Panc1 (cell line): ENCODE data around the gene MUC5B.

Source experiments
- CTCF ChIP-seq: fragments of 450-650 bp; IDR thresholded peaks from 2 replicates; pipeline ENCODE4 v1.5.1; 2017; ENCODE audit warnings: mild to moderate bottlenecking
- POLR2AphosphoS5 ChIP-seq: IDR thresholded peaks from 2 replicates; pipeline ENCODE4 v1.6.1; 2012; ENCODE audit warnings: mild to moderate bottlenecking, low read depth, low read length, moderate library complexity
- SIN3A ChIP-seq: IDR thresholded peaks from 2 replicates; pipeline ENCODE4 v1.6.1; 2012; ENCODE audit warnings: low read depth, mild to moderate bottlenecking, low read length, moderate library complexity, borderline replicate concordance; ENCODE audit not compliant: insufficient read depth
- TCF7L2 ChIP-seq: IDR thresholded peaks from 2 replicates; pipeline ENCODE4 v1.6.1; 2011; ENCODE audit warnings: mild to moderate bottlenecking, low read depth, low read length, inconsistent platforms
- TF ChIP-seq, protein P1 (sequence below), 2 experiments: IDR thresholded peaks; 2 replicates each; pipeline ENCODE4 v1.6.1; 2011 to 2012; ENCODE audit warnings: low read depth in 2 of 2, control low read depth in 1 of 2, low read length in 1 of 2, mild to moderate bottlenecking in 1 of 2, moderate library complexity in 1 of 2; ENCODE audit not compliant: insufficient read depth in 1 of 2

- TF ChIP-seq CTCF (no peak), POLR2AphosphoS5 (no peak), SIN3A (no peak), TCF7L2 (no peak)
- TF ChIP-seq, protein P1, sequence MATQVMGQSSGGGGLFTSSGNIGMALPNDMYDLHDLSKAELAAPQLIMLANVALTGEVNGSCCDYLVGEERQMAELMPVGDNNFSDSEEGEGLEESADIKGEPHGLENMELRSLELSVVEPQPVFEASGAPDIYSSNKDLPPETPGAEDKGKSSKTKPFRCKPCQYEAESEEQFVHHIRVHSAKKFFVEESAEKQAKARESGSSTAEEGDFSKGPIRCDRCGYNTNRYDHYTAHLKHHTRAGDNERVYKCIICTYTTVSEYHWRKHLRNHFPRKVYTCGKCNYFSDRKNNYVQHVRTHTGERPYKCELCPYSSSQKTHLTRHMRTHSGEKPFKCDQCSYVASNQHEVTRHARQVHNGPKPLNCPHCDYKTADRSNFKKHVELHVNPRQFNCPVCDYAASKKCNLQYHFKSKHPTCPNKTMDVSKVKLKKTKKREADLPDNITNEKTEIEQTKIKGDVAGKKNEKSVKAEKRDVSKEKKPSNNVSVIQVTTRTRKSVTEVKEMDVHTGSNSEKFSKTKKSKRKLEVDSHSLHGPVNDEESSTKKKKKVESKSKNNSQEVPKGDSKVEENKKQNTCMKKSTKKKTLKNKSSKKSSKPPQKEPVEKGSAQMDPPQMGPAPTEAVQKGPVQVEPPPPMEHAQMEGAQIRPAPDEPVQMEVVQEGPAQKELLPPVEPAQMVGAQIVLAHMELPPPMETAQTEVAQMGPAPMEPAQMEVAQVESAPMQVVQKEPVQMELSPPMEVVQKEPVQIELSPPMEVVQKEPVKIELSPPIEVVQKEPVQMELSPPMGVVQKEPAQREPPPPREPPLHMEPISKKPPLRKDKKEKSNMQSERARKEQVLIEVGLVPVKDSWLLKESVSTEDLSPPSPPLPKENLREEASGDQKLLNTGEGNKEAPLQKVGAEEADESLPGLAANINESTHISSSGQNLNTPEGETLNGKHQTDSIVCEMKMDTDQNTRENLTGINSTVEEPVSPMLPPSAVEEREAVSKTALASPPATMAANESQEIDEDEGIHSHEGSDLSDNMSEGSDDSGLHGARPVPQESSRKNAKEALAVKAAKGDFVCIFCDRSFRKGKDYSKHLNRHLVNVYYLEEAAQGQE (IDR thresholded peaks at IDR 0.05; ENCODE audit: insufficient read depth in 1 of 2, low read depth in 2 of 2, low read length in 1 of 2) = no peak
Measured at GRCh38 chr11:1274501-1274900, 51.6 kb downstream of the MUC5B start.
